HG03175 (cell line): ENCODE measurements around the gene WNT10A.
"Not testable (repeated sequence)": the region's sequence is repeated elsewhere in the genome, so short reads cannot be mapped to it uniquely, and the experiment has no call there.

ENCODE experiments used
- ATAC-seq: cut with Tn5 transposase; IDR thresholded peaks from one replicate; pipeline ENCODE4 v1.9.1; 2021; ENCODE audit warnings: mild to moderate bottlenecking, moderate library complexity; ENCODE audit not compliant: unreplicated experiment

Gene WNT10A

DNA sequence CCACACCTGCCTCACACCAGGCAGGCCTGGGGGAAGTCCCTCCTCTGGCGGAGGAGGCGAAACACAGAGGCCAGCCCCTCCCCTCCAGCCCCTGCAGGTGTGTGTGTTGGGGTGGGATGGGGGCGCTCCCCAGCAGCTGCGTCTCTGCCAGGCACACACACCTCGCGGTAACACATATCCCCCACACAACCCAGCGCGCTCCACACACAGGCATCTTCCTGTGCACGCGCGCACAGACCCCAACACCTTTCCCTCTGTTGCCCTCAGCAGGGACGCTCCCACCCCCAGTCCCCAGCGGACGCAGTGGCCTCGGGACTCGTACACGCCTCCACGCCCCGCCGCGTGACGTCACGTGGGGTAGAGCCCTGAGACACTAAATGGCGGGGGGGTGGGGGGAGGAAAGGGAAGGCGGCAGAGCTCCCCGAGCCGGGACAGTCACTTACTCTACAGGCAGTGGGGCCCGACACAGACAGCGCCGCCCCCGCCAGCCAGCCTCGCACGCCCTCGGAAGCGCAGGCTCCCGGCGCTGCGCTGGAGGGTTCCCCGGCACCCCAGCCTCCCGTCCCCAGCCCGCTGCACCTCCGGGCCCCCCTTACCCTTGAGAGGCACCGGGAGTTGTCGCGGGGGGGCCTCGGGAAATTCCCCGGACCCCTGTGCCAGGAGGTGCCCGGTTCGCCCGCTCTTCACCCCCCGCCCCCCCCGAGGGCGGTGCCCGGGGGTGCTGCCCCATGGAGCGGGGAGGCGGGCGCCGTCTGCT lies at the start of gene WNT10A:
WNT10A (plus strand) TSS at position 751 of the 757 bp plus-strand sequence. CDS start 144 bp downstream, outside the sequence.
- peak; percentile 64 for ATAC-seq

DNA sequence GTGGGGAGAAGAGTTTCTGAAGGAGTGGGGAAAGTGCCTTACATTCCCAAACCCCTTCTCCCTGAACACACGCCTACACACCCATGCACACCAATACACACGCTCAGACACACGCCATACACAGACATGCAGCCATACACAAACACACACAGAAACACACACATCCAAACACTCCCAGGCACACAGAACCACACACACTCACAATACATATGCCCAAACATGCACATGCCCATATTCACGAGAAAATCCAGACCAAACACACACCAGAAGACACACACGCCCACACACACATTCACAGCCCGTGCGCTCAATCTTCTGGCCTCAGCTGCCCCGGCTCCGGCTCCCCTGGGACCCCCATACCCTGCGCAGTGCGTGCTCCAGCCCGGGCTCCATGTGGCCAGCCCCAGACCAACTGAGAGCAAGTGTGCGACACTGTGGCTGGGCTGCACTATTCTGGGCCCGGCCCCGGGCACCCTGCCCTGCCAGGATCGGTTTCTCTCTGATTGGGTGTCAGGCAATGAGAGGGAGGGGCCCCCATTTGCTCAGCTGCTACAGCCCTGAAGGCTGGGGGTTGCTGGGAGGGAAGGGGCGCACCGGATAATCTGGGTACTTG lies 49.2 kb upstream of the WNT10A start, which contains the start of gene PRKAG3:
PRKAG3 (minus strand) TSS at position 426 of the 613 bp plus-strand sequence.
- no peak for ATAC-seq

DNA sequence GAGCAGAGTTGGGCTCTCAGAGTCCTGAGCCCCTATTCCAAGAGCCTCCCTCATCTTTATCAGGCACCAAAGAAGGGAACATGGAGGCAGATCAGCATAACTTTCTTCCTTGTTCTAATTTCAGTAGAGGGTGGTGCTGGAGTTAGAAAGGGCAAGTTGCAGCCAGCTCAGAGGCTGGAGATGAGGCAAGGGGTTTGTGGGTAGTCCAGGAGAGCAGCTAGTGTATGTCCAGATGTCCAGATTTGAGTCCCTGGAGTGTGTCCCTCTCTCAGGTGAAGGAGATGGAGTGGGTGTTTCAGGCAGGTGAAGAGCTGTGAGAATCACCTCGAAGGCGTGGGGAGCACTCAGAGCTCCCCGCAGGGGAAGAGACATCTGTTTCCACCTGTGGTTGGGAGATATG lies 48.6 kb upstream of the WNT10A start:
- no peak for ATAC-seq

DNA sequence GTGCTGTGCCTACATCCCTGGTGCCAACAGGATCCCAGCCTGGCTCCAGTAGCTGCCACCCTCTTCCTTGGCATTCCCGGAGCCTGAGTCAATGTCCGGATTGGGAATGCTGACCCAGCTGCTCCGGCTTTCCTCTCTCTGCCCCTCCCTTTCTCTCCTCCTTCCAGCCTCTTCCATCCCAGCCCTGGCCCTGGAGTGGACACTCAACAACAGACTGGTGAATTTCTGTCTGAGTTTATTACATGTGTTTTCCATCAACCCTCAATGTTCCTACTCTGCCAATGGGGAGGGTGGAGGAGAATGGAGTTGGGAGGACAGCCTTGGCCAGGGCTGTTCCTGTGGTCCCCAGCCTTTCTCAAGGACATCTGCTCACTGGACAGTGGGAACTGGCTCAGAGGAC lies 48.1 kb upstream of the WNT10A start:
- no peak for ATAC-seq

DNA sequence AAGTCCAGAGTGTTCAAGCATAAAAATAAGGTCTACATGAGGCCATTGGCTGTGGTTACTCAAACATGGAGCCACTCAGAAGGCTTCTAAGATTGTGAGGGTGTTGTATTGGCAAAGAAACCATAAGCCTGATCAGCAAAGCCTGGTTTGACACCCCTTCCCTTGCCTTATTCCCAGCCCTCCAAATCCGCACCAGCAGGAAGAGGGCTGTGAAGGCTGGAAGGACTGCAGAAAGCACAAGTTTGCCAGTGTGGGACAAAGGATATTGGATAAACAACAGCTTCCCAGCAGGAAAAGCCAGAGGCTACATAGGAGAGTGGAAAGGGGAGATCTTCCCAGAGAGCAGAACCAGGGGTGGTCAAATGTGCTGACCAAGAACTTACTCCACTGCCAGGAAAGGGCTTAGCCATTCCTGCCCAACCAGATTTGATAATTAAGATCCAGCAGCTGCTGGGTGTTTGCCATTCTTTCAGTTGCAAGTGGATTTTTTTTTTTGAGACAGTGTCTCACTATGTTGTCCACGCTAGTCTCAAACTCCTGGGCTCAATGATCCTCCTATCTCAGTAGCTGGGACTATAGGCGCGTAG lies 47.5 kb upstream of the WNT10A start:
- ATAC-seq = no peak

DNA sequence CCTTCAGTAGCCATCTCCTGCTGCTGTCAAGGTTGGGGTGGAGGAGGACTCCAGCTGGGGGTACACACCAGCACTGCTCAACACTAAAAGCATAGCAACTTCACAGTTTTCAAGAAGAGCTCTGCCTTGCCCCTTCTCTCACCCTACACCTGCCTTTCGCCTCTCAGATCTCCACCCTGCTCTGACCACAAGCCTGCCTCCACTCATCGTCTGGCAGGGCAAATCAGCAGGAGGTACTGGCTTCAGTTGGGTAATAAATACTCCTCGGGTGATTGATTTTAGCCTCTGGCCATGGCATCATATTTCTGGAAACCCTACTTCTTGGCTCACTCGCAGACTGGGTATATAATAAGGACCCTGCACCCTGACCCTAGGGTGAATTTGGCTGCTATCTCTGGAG lies 46.0 kb upstream of the WNT10A start:
- ATAC-seq = no peak

DNA sequence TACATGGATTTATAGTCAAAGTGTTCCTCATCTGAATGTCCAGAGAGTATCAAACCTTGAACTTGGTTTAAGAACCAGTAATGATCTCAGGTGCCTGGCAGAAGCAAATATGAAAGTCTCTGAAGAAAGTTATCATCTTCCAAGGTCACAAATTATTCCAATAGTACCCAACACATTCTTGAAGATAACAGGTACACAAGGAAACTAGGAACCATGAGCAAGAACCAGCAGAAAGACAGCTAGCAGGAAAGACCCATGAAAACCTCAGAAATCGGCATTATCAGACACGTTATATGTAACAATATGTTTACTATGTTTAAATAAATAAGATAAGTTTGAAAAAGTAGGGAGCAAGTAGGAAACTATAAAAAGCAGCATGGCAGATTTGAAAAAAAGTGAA lies 43.2 kb upstream of the WNT10A start:
- ATAC-seq = no peak

DNA sequence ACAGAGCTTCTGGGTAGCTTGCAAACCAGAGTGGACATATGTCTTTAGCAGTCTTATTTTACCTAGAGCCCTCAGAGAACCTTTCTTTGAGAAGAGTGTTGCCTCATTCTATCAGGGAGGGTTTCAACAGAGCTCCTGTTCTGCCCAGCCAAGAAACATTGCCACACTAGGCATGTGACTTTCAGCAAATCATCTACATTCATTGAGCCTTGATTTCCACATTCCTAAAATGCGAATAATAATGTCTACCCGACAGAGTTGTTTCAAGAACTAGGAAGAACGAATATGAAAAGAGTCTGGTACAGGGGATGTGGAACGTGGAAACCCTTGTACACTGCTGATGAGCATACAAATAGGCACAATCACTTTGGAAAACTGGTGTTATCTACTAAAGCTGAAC lies 41.2 kb upstream of the WNT10A start:
- ATAC-seq = no peak

DNA sequence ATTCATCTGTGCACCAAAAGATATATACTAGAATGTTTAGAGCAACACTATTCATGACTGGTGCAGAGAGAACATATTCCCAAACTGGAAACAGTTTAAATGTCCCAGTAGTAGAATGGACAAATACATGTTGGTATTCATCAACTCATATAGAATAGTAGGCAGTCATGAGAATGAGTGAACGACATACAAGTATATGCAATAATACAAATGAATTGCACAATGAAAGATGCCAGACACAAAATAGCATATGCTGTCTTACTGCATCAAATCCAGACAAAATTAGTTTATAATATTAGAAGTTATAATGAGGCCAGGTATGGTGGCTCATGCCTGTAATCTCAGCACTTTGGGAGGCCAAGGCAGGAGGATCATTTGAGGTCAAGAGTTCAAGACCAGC lies 40.8 kb upstream of the WNT10A start:
- no peak for ATAC-seq

DNA sequence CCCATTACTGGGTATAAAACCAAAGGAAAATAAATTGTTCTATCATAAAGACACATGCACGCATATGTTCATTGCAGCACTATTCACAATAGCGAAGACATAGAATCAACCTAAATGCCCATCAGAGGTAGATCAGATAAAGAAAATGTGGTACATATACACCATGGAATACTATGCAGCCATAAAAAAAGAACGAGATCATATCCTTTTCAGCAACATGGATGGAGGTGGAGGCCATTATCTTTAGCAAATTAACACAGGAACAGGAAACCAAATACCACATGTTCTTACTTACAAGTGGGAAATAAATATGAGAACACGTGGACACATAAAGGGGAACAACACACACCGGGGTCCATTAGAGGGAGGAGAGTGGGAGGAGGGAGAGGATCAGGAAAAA lies 36.3 kb upstream of the WNT10A start:
- ATAC-seq = not testable (repeated sequence)

DNA sequence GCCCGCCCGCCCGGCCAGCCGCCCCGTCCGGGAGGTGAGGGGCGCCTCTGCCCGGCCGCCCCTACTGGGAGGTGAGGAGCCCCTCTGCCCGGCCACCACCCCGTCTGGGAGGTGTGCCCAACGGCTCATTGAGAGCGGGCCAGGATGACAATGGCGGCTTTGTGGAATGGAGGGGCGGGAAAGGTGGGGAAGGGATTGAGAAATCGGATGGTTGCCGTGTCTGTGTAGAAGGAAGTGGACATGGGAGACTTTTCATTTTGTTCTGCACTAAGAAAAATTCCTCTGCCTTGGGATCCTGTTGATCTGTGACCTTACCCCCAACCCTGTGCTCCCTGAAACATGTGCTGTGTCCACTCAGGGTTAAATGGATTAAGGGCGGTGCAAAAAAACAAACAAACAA lies 33.7 kb upstream of the WNT10A start:
- not testable (repeated sequence) for ATAC-seq

DNA sequence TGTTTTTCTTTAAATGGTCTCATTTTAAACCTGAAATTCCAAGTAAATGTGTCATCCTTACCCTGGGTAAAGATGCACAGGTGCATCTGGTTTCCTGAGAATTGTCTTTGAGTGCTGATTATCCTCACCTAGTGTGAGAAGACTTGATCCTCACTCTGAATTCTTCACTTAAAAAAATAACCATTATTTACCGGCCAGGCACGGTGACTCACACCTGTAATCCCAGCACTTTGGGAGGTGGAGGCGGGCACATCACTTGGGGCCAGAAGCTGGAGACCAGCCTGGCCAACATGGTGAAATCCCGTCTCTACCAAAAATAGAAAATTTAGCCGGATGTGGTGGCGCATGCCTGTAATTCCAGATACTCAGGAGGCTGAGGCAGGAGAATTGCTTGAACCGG lies 30.9 kb upstream of the WNT10A start:
- ATAC-seq = no peak

DNA sequence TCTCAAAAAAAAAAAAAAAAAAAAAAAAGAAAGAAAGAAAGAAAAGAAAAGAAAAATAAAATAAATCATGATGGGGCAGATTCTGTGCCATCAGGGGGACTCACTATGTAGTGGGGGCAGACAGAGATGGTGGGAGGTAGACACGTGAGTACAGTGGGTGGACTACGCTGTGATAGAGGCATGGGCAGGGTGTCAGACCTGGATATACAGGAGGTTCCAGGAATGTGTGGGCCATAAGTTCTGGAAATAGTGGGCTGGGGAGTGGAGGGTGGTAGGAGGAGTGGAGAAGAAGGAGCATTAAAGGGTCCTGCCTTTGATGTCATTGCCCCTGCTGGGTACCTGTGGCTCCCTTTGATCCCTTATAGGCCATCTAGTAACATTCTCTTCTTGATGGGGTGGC lies 29.9 kb upstream of the WNT10A start:
- no peak for ATAC-seq

DNA sequence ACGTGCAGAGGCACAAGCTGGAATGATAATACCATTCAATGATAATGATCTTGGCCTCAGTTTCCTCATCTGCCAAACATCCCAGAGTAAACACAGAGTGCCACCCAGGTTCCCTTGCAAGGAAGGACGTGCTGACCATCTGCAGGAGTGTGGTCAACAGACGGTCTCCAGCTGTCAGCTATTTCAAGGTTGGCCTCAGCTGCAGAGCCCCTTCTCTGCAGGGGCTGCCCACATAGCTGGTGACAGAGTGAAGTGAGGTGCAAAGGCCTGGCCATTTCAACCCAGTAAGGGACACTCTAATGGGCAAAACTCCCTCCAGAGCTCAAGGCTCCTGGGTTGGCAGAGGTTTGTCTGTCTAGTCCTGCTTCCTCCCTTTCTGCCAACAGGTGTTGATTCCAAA lies 29.4 kb upstream of the WNT10A start:
- ATAC-seq = no peak

DNA sequence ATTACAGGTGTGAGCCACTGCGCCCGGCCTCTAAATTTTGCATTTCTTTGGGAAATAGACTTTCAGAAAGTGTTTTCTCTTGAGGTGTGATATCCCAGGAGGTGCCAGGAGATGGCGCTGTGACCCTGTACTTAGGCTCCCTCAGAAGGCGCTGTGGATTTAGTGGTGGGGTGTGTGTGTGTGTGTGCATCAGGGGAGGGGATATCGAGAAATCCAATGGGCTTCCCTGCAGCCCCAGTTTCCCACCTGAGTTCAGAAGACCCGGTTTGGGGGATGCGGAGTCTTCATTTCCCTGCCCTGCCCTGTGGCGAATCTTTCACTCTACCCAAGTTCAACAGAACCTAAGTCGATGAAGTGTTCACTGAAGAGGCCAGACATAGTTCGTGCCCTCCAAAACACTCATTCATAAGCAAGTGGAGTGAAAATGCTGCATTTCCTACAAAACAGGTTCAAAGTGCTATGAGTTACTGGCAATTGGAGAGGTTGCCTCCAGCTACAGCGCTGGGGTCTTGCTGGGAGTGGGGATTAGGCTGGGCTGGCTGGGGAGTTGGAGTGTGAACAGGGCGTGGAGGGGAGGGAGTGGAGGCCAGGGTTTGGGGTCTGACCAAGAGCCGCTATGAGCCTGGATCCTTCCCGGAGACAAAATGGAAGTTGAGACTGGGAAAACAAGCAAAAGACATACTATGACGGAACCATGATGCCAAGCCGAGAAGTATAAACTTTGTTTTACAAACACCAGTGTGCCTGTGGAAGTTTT lies 27.6 kb upstream of the WNT10A start:
- ATAC-seq = no peak

DNA sequence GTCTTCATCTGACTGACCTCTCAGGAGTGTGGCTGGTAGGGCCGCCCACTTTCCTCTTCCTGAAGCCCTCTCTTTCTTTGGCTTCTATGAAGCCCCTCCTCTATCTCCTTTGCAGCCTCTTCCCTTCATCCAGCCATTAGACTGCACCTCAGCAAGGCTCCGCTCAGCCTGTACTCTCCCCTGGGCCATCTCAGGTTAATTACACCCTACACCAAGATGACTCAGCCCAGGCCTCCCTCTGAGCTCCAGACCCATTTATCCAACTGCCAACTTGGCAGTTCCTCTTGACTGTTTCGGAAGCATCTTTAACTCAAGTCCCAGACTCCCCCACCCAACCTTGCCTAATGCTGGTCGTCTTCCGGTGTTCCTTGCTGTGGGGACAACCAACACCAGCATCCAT lies 26.9 kb upstream of the WNT10A start:
- no peak for ATAC-seq

DNA sequence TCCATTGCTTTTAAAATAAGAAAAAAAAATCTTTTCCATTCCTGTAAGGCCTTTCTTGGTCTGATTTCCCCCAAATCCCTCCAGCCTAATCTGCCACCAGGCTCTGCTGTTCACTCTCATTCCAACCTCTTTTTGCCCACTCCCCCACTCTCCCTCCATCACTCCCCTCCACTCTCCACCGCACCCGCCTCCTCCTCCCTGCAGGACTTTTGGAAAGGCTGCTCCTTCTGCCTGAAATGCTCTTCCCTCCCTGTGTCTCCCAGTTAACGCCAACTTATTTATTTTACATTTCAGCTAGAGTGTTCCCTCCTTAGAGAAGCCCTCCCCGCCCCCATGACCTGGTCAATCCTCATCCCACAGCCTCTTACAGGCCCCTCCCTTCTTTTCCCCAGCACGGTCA lies 25.8 kb upstream of the WNT10A start:
- ATAC-seq = no peak

DNA sequence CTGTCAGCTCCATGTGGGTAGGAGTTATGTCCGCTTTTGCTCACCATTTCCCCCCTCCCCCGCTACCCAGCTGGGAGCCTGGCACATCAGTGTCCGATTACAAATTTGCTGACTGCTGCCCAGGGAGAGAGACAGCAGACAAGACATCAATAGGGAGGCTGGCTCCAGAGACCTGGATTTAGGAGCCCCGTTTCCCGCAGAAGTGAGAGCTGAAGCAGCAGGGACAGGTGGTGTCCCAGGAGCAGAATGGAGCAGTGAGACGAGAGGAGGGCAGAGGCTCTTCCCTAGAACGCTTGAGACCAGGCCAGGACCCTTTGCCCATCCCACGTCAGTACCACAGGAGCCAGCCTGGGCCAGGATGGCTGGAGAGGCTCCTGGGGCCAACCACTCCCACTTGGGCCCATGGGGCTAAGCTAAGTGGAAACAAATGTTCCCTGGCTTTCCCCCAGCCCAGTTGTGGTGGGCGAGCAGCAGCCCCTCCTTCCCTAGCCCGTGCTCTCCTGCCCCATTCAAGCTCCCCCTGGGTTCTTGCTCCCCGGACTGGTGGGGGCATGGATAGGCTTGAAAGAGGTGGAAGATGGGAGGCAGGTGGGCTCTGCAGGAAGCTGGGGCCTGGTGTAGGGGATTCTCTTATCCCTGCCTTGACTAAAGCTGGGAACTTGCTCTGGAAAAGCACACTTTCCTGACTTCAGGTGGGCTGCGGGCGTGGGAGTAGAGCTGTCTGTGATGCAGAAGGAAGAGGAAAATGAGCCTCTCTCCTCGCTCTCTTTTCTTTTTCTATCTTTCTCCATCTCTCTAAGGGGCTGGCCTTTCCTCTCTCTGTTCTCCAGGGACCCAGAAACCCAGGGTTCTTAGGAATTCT lies 25.1 kb upstream of the WNT10A start:
- no peak for ATAC-seq

DNA sequence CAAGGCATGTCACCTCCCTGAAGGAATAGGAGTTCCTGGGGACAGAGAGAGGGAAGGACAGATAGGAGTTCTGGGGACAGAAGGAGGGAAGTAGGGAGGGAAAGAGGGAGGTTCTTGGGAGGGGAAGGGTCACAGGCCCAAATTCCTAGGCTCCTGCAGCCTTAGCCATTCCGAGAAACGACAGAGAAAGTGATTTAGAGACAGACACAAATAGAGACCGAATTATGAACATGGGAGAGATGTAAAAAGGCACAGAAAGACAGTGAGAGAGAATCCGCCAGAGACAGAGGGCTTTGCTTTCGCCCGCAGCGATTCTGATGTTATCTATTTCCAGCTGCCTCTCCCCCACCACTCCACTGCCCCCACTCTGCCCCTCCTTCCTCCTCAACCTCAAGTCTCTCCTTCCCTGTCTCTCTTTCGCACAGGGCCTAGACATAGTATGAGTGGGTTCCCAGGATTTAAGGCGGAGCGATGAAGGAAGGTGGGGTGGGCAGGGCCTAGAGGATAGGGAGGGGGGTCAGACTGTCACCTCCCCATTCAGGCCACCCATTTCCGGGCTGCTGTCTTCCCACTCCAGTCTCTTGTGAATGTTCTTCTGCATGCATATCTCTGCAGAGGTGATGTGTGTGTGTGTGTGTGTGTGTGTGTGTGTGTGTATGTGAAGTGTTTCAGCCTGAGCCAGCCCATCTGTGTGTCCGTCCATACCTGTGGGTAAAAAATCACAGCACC lies 24.3 kb upstream of the WNT10A start:
- ATAC-seq = no peak

DNA sequence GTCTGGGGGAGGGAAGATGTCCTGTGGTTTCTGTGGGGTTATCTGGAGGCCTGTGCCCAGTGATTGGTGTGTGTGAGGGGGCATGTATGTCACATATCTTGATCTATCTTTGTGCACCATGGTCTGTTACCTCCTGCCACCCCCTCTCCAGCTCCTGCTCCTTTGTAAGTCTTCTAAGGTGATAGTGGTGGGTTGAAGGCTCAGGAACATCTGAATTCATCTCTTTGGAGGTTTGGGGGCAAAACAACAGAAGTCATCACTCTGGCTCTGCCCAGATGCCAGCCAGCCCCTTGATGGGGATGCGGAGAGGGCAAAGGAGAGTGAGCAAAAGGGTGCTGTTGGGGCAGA lies 23.8 kb upstream of the WNT10A start:
- ATAC-seq = no peak
